ENCODE data around the gene SYNPO.

SYNPO gene

DNA sequence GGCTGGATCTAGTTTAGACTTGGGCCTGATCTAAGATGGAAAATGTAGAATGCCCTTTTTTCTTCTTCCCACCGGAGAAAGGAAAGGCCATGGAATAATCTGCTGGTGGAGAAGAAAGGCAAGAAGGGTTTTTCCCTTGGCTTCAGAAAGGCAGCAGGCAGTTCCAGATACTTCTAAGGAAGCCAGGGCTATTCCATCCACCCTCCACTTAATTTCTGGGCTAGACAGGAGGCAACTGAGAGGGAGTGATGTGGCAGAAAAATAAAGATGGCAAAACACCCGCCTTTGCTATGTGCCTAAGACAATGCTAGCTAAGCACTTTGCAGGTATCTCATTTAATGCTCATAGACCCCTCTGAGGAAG, 30.5 kb downstream of the SYNPO start:
- TF ChIP-seq, protein P1, sequence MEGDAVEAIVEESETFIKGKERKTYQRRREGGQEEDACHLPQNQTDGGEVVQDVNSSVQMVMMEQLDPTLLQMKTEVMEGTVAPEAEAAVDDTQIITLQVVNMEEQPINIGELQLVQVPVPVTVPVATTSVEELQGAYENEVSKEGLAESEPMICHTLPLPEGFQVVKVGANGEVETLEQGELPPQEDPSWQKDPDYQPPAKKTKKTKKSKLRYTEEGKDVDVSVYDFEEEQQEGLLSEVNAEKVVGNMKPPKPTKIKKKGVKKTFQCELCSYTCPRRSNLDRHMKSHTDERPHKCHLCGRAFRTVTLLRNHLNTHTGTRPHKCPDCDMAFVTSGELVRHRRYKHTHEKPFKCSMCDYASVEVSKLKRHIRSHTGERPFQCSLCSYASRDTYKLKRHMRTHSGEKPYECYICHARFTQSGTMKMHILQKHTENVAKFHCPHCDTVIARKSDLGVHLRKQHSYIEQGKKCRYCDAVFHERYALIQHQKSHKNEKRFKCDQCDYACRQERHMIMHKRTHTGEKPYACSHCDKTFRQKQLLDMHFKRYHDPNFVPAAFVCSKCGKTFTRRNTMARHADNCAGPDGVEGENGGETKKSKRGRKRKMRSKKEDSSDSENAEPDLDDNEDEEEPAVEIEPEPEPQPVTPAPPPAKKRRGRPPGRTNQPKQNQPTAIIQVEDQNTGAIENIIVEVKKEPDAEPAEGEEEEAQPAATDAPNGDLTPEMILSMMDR (conservative IDR thresholded peaks at IDR 0.05) = no peak
- TF ChIP-seq ZFX (IDR thresholded peaks at IDR 0.05) = no peak
- H3K27ac ChIP-seq = no peak overlapping the region

DNA sequence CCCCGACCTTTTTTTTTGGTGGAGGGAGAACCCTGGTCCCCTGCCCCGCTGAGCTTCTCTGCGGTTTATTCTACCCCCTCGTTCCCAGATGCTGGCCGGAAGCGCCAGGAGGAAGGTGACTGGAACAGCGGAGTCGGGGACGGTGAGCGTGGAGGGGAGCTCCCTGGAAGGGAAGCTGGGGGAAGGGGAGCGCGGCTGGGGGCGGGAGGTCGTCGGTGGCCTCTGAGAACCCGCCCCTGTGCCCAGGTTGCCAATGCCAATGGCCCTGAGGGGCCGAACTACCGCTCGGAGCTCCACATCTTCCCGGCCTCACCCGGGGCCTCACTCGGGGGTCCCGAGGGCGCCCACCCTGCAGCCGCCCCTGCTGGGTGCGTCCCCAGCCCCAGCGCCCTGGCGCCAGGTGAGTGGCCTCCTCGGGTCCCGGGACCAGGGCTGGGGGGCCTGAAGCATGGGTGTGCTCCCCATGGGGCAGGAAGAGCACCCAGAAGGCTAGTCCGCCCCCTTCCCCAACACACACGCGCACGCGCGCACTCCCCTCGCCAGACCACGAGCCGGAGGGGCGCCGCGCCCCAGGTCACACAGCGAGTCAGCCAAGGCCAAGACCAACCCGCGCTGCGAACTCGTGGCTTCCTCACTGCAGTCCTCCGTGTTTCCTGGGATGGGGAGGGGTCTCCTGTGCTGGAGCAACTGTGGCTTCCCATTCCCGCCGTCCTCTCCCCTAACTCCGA, 31.2 kb downstream of the SYNPO start:
- no peak overlapping the region for H3K27ac ChIP-seq
- no peak for TF ChIP-seq ZFX (IDR thresholded peaks at IDR 0.05)
- TF ChIP-seq, protein P1 (conservative IDR thresholded peaks at IDR 0.05) = no peak

DNA sequence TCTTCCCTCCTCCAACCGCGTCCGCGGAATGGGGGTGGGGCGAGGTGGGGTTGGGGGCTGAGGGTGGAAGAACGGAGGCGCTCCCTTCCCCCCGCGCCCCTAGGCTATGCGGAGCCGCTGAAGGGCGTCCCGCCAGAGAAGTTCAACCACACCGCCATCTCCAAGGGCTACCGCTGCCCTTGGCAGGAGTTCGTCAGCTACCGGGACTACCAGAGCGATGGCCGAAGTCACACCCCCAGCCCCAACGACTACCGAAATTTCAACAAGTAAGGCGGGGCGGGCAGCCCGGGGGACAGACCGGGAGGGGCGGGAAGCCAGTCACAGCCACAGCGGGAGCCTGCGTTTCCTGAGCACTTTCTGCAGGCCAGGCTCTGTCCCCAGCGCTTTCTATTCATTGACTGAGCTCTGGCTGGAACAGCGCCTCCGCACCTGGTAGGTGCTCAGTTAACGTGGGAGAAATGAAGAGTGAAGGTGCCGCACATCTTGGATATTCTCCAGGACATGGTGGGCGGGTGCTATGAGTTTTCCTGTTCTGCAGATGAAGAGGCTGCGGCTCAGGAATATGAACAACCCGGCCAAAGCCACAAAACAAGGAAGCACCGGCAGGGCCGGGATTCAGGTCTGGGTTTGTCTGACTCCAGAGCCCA, 31.9 kb downstream of the SYNPO start:
- TF ChIP-seq ZFX (IDR thresholded peaks at IDR 0.05) = no peak
- TF ChIP-seq, protein P1 (conservative IDR thresholded peaks at IDR 0.05) = no peak
- no peak overlapping the region for H3K27ac ChIP-seq

DNA sequence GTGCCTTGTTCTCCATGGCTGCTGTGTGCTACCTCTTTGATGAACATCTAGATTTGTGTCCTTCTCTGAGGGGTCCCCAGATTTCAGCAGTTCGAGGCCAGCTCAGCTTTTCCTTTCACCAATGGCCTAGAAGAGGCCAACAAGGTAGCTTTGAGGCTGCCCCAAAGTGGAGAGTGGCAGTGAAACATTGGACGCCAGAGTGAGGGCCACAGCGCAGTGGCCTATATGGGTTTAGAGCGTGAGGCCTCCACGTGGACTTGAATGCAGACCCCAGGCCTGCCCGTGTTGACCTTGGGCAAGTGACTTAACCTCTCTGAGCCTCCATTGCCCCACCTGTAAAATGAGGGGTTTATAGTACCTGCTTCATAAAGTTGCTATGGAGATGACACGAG, 32.4 kb downstream of the SYNPO start:
- H3K27ac ChIP-seq = no peak overlapping the region
- TF ChIP-seq, protein P1 (conservative IDR thresholded peaks at IDR 0.05) = no peak
- TF ChIP-seq ZFX (IDR thresholded peaks at IDR 0.05) = no peak

DNA sequence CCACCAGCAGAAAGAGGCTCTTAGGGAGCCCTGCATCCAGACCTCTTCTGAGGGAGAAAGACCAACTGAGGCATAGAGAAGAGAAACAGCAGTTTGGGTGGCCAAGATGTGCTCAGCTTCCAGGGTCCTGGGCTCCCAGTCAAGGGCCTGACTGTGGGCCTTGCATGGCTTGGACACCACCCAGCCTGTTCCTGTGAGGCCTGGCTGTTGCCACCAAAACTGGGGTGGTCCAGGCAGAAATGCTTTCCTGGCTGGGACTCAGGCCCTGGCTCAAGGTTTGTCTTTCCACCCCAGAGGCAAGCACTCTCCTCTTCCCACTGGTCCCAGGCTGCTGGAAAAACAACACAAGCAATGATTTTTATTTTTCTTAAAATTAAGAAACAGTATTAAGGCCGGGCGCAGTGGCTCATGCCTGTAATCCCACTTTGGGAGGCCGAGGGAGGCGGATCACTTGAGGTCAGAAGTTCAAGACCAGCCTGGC, 33.9 kb downstream of the SYNPO start:
- H3K27ac ChIP-seq = no peak overlapping the region
- no peak for TF ChIP-seq ZFX (IDR thresholded peaks at IDR 0.05)
- TF ChIP-seq, protein P1 (conservative IDR thresholded peaks at IDR 0.05) = no peak

DNA sequence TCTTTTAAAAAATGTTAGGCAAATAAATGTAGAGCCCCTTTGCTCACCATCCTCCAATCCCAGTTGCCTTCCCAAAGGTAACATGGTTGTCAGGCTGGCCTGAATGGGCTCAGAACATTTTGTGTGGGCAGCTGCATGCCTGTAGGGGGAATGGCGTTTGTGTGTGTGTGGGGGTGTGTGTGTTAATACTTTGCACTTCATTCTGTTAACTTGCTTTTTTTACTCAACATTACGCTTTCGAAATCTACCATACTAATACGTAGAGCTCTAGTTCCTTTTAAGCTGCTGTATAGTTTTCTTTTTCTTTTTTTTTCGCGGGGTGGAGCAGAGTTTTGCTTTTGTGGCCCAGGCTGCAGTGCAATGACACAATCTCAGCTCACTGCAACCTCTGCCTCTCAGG, 34.6 kb downstream of the SYNPO start:
- TF ChIP-seq, protein P1 (conservative IDR thresholded peaks at IDR 0.05) = no peak
- no peak for TF ChIP-seq ZFX (IDR thresholded peaks at IDR 0.05)
- H3K27ac ChIP-seq = no peak overlapping the region

DNA sequence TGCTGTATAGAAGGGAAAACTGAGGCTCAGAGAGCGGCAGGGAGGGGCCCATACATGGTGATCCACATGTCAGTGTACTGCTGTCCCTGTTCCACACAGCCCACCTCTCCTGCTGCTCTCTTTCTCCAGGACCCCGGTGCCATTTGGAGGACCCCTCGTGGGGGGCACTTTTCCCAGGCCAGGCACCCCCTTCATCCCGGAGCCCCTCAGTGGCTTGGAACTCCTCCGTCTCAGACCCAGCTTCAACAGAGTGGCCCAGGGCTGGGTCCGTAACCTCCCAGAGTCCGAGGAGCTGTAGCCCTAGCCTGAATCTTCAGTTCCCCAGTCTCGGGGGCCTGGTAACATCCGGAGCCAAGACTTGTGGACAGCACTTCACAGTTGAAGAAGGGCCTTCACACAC, 36.1 kb downstream of the SYNPO start:
- no peak overlapping the region for H3K27ac ChIP-seq
- TF ChIP-seq, protein P1 (conservative IDR thresholded peaks at IDR 0.05) = no peak
- no peak for TF ChIP-seq ZFX (IDR thresholded peaks at IDR 0.05)
